ENCODE data around the gene SIAH1. TPM values are rescaled to one million over a fixed set of nuclear protein-coding genes. Genes with fewer than 3 reads are reported as not detected.
A peak's percentile ranks its signal among the peaks of the same experiment; 100 is the strongest.

The SIAH1 gene
- total RNA-seq, 1 donor from 2014 or later, result 73.9 TPM

DNA sequence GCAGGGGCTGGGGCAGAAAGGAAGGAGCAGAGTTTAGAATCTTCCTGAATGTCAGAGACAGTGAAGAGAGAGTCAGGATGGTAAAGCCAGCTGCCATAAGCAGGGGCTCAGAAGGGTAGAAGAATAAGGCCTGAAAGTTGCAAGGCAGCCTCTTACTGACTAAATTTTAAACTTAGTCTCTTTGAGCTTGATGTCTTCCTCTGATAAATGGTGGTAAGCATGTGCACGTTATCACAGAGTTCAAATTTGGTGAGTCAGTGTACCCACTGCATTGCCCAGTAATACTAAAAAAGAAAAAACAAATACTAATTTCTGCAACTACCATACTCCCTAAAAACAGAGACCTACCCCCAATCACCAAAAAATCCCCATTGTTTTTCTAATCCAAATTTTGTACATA lies 45.2 kb downstream of the SIAH1 start:
- Histone ChIP-seq H3K4me2 (no peak overlapping the region), H3F3A (ENCODE audit: low read depth) (no peaks in the 10 kb centered on the region), H3K4me3 (no peak overlapping the region), H3K27me3 (no peaks in the 10 kb centered on the region), H4K20me1 (ENCODE audit: low read depth) (no peaks in the 10 kb centered on the region), H3K79me2 (ENCODE audit: low read depth) (no peaks in the 10 kb centered on the region), H3K9me3 (ENCODE audit: low read depth) (no peaks in the 10 kb centered on the region), H3K27ac (no peak overlapping the region), H3K9ac (no peak overlapping the region), H3K4me1 (peaks cover 5% of the 10 kb centered on the region), H2AFZ (replicated peaks) (no peak overlapping the region), H3K36me3 (no peaks in the 10 kb centered on the region)
- H3K36me3 Mint-ChIP-seq, result peaks cover 34% of the 10 kb centered on the region
- TF ChIP-seq EZH2phosphoT487 (IDR thresholded peaks at IDR 0.05), result no peak
- no peak for TF ChIP-seq EZH2 (IDR thresholded peaks at IDR 0.05)
- TF ChIP-seq, protein P1, sequence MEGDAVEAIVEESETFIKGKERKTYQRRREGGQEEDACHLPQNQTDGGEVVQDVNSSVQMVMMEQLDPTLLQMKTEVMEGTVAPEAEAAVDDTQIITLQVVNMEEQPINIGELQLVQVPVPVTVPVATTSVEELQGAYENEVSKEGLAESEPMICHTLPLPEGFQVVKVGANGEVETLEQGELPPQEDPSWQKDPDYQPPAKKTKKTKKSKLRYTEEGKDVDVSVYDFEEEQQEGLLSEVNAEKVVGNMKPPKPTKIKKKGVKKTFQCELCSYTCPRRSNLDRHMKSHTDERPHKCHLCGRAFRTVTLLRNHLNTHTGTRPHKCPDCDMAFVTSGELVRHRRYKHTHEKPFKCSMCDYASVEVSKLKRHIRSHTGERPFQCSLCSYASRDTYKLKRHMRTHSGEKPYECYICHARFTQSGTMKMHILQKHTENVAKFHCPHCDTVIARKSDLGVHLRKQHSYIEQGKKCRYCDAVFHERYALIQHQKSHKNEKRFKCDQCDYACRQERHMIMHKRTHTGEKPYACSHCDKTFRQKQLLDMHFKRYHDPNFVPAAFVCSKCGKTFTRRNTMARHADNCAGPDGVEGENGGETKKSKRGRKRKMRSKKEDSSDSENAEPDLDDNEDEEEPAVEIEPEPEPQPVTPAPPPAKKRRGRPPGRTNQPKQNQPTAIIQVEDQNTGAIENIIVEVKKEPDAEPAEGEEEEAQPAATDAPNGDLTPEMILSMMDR (IDR thresholded peaks at IDR 0.05), result no peak
- no peaks in the 10 kb centered on the region for H3K27me3 Mint-ChIP-seq (ENCODE audit: insufficient read depth, low read depth)
- H3K9me3 Mint-ChIP-seq, result no peaks in the 10 kb centered on the region
- H3K4me1 Mint-ChIP-seq, result peaks cover 3% of the 10 kb centered on the region
- no peak for DNase-seq (ENCODE audit: low spot score)
- H3K4me3 Mint-ChIP-seq, result no peak overlapping the region
- H3K27ac Mint-ChIP-seq, result no peak overlapping the region

DNA sequence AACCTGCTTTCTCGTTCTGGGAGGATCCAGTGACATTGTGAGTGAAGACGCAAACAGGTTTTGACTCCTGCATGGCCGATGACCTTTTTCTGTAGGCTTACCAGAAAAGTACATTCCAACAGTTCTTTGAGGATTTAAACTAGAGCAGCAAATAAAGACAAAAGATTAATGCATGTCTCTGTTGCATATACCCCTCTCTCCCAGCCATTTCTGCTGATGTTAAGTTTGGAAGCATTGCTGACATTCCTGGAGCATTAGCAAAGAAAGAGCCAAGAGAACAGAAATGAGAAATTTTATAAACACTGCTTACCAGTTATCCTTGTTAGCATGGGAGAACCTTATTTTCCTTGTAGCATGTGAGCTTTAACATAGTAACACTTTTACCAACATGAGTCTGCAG lies 49.3 kb downstream of the SIAH1 start:
- TF ChIP-seq, protein P1 (IDR thresholded peaks at IDR 0.05), result no peak
- no peak for TF ChIP-seq EZH2 (IDR thresholded peaks at IDR 0.05)
- TF ChIP-seq EZH2phosphoT487 (IDR thresholded peaks at IDR 0.05), result no peak
- Histone ChIP-seq H3K4me2 (no peak overlapping the region), H3K27me3 (no peaks in the 10 kb centered on the region), H3K27ac (no peak overlapping the region), H3K4me1 (peaks cover 5% of the 10 kb centered on the region), H3K9ac (no peak overlapping the region), H3K9me3 (ENCODE audit: low read depth) (no peaks in the 10 kb centered on the region), H2AFZ (replicated peaks) (no peak overlapping the region), H3K4me3 (no peak overlapping the region), H4K20me1 (ENCODE audit: low read depth) (no peaks in the 10 kb centered on the region), H3F3A (ENCODE audit: low read depth) (no peaks in the 10 kb centered on the region), H3K79me2 (ENCODE audit: low read depth) (no peaks in the 10 kb centered on the region), H3K36me3 (no peaks in the 10 kb centered on the region)
- Mint-ChIP-seq H3K4me3 (no peak overlapping the region), H3K9me3 (no peaks in the 10 kb centered on the region), H3K36me3 (peaks cover 39% of the 10 kb centered on the region), H3K4me1 (peaks cover 3% of the 10 kb centered on the region), H3K27me3 (ENCODE audit: insufficient read depth, low read depth) (no peaks in the 10 kb centered on the region), H3K27ac (no peak overlapping the region)
- DNase-seq (ENCODE audit: low spot score), result no peak

DNA sequence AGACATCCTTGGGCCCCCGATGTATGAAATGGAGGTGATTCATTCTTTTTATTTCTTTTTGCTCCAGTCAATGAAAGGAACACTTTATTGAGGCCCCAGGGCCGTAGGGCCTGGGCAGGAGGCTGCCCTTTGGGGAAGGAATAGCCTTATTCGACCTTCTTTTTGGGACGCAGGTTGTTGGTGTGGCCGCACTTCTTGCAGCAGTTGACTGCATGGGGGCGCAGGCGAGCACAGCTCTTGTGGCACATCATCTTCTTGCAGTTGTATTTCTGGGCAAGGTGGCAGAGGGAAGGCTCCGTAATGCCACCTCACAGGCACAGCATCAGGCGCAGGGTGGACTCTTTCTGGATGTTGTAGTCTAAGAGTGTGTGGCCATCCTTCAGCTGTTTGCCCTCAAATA lies 50.9 kb downstream of the SIAH1 start:
- no peak overlapping the region for H3K9ac ChIP-seq
- no peak overlapping the region for H3K27ac Mint-ChIP-seq

More for the DNA sequence above, 50.9 kb downstream of the SIAH1 start:
- Histone ChIP-seq H2AFZ (replicated peaks) (no peak overlapping the region), H3K79me2 (ENCODE audit: low read depth) (no peaks in the 10 kb centered on the region), H3K4me1 (peaks cover 5% of the 10 kb centered on the region), H3K4me2 (no peak overlapping the region), H3K9me3 (ENCODE audit: low read depth) (no peaks in the 10 kb centered on the region), H3K27ac (no peak overlapping the region), H3K4me3 (no peak overlapping the region), H4K20me1 (ENCODE audit: low read depth) (no peaks in the 10 kb centered on the region), H3K27me3 (no peaks in the 10 kb centered on the region), H3F3A (ENCODE audit: low read depth) (no peaks in the 10 kb centered on the region), H3K36me3 (no peaks in the 10 kb centered on the region)
- Mint-ChIP-seq H3K27me3 (ENCODE audit: insufficient read depth, low read depth) (no peaks in the 10 kb centered on the region), H3K36me3 (peaks cover 34% of the 10 kb centered on the region), H3K9me3 (no peaks in the 10 kb centered on the region), H3K4me3 (no peak overlapping the region), H3K4me1 (peaks cover 3% of the 10 kb centered on the region)
- DNase-seq (ENCODE audit: low spot score), result peak; percentile 8
- no peak for TF ChIP-seq EZH2 (IDR thresholded peaks at IDR 0.05)
- TF ChIP-seq EZH2phosphoT487 (IDR thresholded peaks at IDR 0.05), result no peak
- TF ChIP-seq, protein P1 (IDR thresholded peaks at IDR 0.05), result peak; percentile 37
